Left kidney (tissue), 2 donors: ENCODE data around the gene R3HCC1L. TPM values are rescaled to one million over a fixed set of nuclear protein-coding genes. Genes with fewer than 3 reads are reported as not detected.
A peak's percentile ranks its signal among the peaks of the same experiment; 100 is the strongest.
"Not testable (repeated sequence)": the region's sequence is repeated elsewhere in the genome, so short reads cannot be mapped to it uniquely, and the experiment has no call there.

Experiments used
- DNase-seq: peaks from one replicate; pipeline ENCODE4 v3.0.0-alpha.2; 2013
- polyA plus RNA-seq: library from polyadenylated mRNA; unstranded; fragments of 120-200 nt; gene quantifications from one replicate; pipeline ENCODE4 v1.2.1, GENCODE V29; 2013; ENCODE audit not compliant: insufficient read length

R3HCC1L gene
- polyA plus RNA-seq, 1 donor: 23.3 TPM

- no peak for DNase-seq
Observed at GRCh38 chr10:98131619-98132018, 2.8 kb upstream of the R3HCC1L start.

DNA sequence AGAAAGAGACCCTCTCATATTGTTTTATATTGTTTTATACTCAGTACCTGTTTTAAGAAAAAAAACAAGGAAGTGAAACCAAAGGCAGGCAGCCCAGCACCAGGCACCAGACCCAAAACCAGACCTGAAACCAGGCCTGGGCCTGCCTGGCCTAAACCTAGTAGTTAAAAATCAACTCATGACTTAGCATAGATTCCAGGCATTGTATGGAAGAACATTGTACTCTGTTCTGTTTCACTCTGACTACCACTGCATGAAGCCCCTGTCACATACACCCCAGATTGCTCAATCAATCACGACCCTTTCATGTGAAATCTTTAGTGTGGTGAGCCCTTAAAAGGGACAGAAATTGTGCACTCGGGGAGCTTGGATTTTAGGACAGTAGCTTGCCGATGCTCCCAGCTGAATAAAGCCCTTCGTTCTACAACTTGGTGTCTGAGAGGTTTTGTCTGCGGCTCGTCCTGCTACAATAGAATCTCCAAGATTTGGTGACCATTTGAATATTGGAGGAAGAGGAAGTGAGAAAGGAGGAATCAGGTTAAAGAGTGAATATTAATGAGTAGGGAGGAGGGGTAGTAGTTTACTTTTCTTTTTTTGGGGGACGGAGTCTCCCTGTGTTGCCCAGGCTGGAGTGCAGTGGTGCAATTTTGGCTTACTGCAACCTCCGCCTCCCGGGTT is 1.2 kb upstream of the R3HCC1L start:
- DNase-seq: not testable (repeated sequence)

DNA sequence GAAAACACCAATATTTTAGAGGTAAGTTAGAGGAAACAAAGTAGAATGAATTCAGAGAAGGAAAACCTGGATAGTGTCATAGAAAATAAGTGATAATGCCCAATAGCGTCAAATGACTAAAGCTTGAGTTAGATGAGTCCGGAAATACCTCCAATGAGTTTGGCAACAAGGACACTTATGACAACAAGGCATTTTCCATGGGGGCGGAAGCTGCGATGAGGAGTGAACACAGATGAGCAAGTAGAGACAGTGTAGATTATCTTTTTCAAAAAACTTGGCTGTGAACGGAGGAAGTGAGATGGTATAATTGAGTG is 383 bp upstream of the R3HCC1L start:
- no peak for DNase-seq

GRCh38 chr10:98135222-98135899 is 904 bp downstream of the R3HCC1L start:
- no peak for DNase-seq

DNA sequence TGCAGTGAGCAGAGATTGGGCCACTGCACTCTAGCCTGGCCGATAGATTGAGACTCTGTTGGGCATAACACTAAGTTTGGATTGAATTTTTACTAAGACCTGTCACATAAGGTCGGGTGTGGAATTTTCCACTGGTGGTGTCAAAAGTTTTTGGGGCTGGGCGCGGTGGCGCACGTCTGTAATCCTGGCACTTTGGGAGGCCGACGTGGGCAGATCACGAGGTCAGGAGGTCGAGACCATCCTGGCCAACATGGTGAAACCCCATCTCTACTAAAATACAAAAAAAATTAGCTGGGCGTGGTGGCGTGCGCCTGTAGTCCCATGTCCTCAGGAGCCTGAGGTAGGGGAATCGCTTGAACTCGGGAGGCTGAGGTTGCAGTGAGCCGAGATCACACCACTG is 2.3 kb downstream of the R3HCC1L start:
- DNase-seq: not testable (repeated sequence)

DNA sequence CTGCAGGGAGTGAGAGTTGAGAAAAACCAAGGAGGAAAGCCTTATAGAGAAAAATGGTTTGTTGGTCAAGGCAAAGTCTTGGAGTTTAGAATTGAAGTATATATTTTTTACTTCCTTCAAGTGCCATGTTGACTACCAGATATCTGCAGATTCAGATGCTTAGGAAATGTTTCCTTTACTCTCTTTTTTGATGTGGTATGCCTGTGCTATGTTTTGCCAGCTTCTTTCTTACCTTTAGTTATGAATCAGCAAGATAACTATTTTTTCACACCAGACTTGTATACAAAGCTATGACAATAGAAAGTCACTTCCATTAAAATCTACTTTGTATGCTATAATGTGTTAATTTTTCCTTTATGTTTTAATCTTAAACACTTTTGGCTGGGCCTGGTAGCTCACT is 3.6 kb downstream of the R3HCC1L start:
- no peak for DNase-seq

GRCh38 chr10:98139431-98139830 is 5.0 kb downstream of the R3HCC1L start:
- DNase-seq: no peak

DNA sequence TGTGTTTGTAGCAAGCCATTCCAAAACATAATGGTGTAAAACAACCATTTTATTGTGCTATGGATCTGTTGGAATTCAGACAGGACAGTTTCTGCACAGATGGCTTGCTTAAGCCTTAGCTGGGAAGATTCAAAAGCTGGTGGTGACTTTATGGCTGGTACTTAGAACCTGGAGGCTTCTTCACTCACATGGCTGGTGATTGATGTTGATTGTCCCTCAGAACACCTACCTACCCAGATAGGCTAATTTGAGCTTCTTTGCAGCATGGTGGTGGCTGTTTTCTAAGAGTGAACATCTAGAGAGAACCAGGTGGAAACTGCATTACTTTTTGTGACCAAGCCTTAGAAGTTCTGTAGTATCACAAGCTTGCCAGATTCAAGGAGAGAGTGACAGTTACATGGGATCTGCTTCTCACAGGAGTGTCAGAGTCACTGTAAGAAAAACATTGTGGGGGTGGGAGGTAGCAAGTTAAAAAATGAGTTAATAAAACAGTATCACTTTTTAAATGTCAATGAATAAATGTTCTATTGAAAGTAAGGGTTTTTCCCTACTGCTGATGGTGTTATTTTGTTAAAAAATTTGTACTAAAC is 7.1 kb downstream of the R3HCC1L start:
- DNase-seq: no peak

DNA sequence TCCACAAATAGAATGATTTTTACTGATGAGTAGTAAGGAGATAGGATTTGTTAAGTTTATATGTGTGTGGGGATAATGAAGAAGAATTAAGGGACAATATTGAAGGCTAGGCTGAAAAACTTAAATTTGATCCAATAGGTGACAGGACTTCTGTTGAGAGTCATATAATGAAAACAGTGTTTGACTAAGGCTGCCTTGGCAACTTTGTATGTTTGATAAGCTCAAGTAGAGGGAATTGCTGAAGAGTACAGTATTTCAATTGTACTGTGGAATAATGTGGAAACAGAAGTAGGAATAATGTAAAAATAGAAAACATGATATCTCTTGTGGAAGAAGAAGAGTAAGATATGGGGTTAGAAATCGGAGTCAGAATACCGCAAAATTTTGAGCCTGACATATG is 10.5 kb downstream of the R3HCC1L start:
- no peak for DNase-seq

- DNase-seq: no peak
Observed at GRCh38 chr10:98149858-98150257, 15.4 kb downstream of the R3HCC1L start.

GRCh38 chr10:98150544-98150943 is 16.1 kb downstream of the R3HCC1L start:
- no peak for DNase-seq

GRCh38 chr10:98152778-98153177 is 18.3 kb downstream of the R3HCC1L start:
- not testable (repeated sequence) for DNase-seq

GRCh38 chr10:98153213-98153958 is 18.9 kb downstream of the R3HCC1L start:
- not testable (repeated sequence) for DNase-seq

DNA sequence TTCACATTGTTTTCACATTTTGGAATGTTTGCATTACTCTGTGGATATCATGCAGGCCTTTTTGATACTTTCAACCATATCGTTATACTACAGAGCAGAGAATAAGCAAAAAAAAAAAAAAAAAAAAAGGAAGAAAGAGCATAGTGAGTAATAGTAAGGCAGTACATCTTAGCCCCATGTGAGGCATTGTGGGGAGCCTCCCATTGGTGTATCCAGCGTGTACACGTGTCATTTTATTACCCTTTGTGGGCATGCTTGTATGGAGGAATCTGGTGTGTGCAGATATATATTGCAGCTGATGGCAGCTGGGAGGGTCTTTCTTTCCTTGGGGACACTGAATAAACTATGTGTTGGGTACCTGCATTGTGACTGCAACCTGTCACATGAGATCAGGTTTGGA is 19.6 kb downstream of the R3HCC1L start:
- DNase-seq: no peak

GRCh38 chr10:98158576-98158975 is 24.1 kb downstream of the R3HCC1L start:
- DNase-seq: no peak

DNA sequence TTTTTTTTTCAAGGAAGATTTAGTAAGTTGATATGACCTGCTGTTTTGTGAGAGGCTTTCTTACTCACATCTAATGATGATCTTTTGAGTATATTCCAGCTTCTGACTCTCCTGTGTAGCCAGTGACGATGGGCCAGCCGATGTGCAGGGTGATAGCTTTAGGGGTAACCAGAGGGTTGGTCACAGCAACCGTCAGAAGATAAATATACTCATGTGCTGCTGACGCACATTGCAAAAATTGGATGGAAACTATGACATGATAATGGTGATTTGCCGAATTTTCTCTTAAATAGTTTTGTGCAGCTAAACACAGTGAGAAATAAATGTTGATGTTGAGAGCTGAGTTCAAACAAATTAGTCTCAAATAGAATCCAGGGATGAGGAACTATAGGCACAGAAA is 29.5 kb downstream of the R3HCC1L start:
- no peak for DNase-seq

- DNase-seq: no peak
Observed at GRCh38 chr10:98167191-98167590, 32.7 kb downstream of the R3HCC1L start.

- peak; percentile 32 for DNase-seq
Observed at GRCh38 chr10:98168147-98168546, 33.7 kb downstream of the R3HCC1L start.

- DNase-seq: no peak
Observed at GRCh38 chr10:98168766-98169165, 34.3 kb downstream of the R3HCC1L start.

- no peak for DNase-seq
Observed at GRCh38 chr10:98169379-98169778, 34.9 kb downstream of the R3HCC1L start.

DNA sequence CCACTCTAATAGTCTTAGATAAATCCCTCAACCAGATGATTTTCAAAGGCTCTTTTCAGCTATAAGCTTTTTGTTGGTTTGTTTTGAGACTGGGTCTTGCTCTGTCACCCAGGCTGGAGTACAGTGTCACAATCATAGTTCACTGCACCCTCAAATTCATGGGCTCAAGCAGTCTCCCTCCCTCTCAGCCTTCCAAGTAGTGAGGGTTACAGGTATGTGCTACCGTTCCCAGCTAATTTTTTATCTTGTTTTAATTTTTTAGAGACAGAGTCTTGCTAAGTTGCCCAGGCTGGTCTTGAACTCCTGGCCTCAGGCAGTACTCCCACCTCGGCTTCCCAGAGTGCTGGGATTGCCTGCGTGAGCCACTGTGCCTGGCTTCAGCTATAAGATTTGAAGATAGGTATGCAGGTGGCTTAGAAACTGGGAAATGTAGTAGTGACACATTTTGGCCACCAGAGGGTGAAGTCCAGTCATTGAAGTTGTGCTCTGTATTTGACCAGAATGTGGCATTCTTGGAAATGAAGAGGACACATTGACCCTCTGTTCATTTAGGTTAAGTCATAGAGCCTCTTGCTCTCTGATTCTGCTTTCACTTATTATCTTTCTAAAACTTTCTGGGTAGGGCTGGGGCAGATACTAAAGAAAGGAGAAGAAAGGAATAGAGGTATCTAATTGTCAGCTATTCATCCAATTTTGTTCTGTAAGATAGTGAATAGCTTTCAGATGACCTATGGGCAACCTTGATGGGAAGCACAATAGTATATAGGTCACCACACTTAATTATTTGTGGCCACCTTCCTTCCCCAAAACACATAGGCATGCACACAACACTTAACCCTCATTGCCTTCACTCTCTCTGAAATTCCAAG is 36.0 kb downstream of the R3HCC1L start:
- peak; percentile 60 for DNase-seq

DNA sequence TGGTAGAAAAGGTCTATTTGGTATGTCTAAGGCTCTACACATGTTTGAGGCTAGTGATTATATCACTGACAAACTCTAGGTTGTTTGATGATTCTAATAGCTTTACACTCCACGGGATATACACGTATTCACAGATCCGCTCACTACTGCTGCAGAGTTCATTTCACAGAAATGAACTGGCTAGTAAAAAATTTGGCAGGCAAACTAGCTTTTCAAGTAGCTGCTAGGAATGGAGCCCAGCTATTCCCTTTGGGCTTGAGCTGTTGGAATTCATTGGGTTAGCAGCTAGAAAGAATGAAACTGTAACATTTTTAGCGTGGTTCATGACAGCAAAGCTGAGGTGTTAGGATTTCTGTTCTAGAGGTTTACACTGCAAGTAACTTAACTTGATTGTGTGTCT is 37.6 kb downstream of the R3HCC1L start:
- DNase-seq: no peak
